ENCODE measurements around the gene MAGT1.

DNA sequence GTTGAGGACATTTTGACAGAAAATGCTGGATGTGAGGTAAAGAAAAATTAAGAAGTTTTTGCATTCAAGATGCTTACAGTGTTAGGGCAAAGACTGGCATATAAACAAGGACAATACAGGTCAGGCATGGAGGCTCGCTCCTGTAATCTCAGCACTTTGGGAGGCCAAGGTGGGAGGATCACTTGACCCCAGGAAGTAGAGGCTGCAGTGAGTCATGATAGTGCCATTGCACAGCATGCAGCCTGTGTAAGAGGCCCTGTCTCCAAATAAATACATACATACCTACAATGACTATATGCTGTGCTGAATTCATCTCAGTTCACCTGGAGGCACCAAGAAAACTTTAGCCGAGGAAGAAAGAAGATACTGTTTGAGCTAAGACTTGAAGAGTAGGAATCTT, 2.3 kb downstream of the MAGT1 start:
- TF ChIP-seq, protein P1, sequence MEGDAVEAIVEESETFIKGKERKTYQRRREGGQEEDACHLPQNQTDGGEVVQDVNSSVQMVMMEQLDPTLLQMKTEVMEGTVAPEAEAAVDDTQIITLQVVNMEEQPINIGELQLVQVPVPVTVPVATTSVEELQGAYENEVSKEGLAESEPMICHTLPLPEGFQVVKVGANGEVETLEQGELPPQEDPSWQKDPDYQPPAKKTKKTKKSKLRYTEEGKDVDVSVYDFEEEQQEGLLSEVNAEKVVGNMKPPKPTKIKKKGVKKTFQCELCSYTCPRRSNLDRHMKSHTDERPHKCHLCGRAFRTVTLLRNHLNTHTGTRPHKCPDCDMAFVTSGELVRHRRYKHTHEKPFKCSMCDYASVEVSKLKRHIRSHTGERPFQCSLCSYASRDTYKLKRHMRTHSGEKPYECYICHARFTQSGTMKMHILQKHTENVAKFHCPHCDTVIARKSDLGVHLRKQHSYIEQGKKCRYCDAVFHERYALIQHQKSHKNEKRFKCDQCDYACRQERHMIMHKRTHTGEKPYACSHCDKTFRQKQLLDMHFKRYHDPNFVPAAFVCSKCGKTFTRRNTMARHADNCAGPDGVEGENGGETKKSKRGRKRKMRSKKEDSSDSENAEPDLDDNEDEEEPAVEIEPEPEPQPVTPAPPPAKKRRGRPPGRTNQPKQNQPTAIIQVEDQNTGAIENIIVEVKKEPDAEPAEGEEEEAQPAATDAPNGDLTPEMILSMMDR (IDR thresholded peaks at IDR 0.05), result no peak
- TF ChIP-seq EP300 (IDR thresholded peaks at IDR 0.05) (no peak), POLR2A (IDR thresholded peaks at IDR 0.05; ENCODE audit: low read depth) (no peak), POLR2AphosphoS5 (IDR thresholded peaks at IDR 0.05) (no peak)

All from esophagus muscularis mucosa (tissue), 4 donors.